Mesothelial cell of epicardium (in vitro differentiated cells): ENCODE data around the gene ZNF484. TPM values are rescaled to one million over a fixed set of nuclear protein-coding genes. Genes with fewer than 3 reads are reported as not detected.
"Not testable (repeated sequence)": the region's sequence is repeated elsewhere in the genome, so short reads cannot be mapped to it uniquely, and the experiment has no call there.

Source experiments
- DNase-seq, 2 experiments: peaks; one replicate each; pipeline ENCODE4 v3.0.0; 2021; ENCODE audit warnings: low spot score in 2 of 2; ENCODE audit not compliant: unreplicated experiment in 2 of 2
- H3K27ac Mint-ChIP-seq: 2 replicates; pipeline ENCODE4 v1.8.0; 2021; ENCODE audit warnings: mixed read lengths
- H3K27me3 Mint-ChIP-seq: 2 replicates; pipeline ENCODE4 v1.8.0; 2021; ENCODE audit warnings: low read depth, mixed read lengths
- H3K36me3 Mint-ChIP-seq: 2 replicates; pipeline ENCODE4 v1.8.0; 2021; ENCODE audit warnings: mixed read lengths
- H3K4me1 Mint-ChIP-seq: 2 replicates; pipeline ENCODE4 v1.8.0; 2021; ENCODE audit warnings: mixed read lengths
- H3K4me3 Mint-ChIP-seq: 2 replicates; pipeline ENCODE4 v1.8.0; 2021; ENCODE audit warnings: mild to moderate bottlenecking, moderate library complexity, mixed read lengths
- H3K9me3 Mint-ChIP-seq: 2 replicates; pipeline ENCODE4 v1.8.0; 2021; ENCODE audit warnings: mixed read lengths
- CTCF ChIP-seq: fragments of 200-600 bp; sonication (generic); IDR thresholded peaks from one replicate; pipeline ENCODE4 v1.5.0; 2021; ENCODE audit warnings: antibody characterized with exemption; ENCODE audit not compliant: unreplicated experiment
- total RNA-seq: library from RNA; stranded (reverse); gene quantifications from 3 replicates; pipeline ENCODE4 v1.2.1, GENCODE V29; 2021

The ZNF484 gene
- total RNA-seq, 1 donor from 2014 or later, result 14.2 TPM

DNA sequence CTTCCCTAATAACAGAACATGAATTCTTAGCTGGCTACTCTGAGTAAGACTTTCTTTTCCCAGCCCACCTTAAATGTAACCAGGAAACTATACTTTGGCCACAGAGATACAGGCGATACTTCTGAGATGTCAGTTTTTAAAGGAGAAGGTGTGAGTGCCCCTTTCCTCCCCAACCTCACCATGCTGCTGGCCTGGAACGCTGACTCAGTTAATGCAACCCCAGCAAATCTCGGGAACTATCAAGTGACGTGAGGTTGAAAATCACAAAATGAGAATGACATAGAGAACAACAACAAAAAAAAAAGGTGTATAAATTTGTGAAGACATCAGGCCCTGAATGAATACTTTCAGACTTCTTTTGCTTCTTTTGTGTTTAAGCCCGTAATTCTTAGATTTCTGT lies 13.7 kb downstream of the ZNF484 start:
- Mint-ChIP-seq H3K4me1 (no peaks in the 10 kb centered on the region), H3K36me3 (peaks cover 51% of the 10 kb centered on the region), H3K27ac (no peak overlapping the region), H3K27me3 (no peaks in the 10 kb centered on the region), H3K4me3 (no peak overlapping the region), H3K9me3 (peaks cover 16% of the 10 kb centered on the region)
- no peak for DNase-seq
- no peak for TF ChIP-seq CTCF

- Mint-ChIP-seq H3K4me3 (no peak overlapping the region), H3K9me3 (peaks cover 11% of the 10 kb centered on the region), H3K27me3 (no peaks in the 10 kb centered on the region), H3K4me1 (no peaks in the 10 kb centered on the region), H3K27ac (no peak overlapping the region), H3K36me3 (peaks cover 44% of the 10 kb centered on the region)
- TF ChIP-seq CTCF, result no peak
- DNase-seq, result no peak
These were observed 17.0 kb downstream of the ZNF484 start for GRCh38 chr9:92860867-92861266.

GRCh38 chr9:92857236-92857635 lies 20.6 kb downstream of the ZNF484 start:
- peaks cover 8% of the 10 kb centered on the region for H3K9me3 Mint-ChIP-seq
- H3K4me3 Mint-ChIP-seq, result no peak overlapping the region
- H3K4me1 Mint-ChIP-seq, result no peaks in the 10 kb centered on the region
- DNase-seq, result no peak
- no peak overlapping the region for H3K27ac Mint-ChIP-seq
- no peaks in the 10 kb centered on the region for H3K27me3 Mint-ChIP-seq
- no peak for TF ChIP-seq CTCF
- peaks cover 62% of the 10 kb centered on the region for H3K36me3 Mint-ChIP-seq

DNA sequence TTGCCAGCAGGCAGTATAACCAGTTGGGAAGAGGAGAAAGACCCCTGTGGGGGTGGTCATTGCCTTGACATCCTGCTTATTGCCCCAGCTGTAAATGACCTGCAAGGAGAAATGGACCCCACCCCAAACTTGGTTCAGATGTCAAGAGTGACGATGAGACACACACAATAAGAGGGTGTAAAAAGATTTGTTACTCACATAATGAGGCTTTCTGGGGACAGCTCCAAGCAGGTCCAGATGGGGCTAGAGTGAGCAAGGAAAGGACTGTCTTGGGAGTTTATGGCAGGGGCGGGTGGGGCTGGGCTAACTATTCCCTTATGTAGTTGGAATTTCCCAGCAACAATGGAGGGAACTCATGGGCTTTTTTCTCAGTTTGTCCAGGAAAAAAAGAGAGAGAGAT lies 24.1 kb downstream of the ZNF484 start:
- Mint-ChIP-seq H3K36me3 (peaks cover 68% of the 10 kb centered on the region), H3K9me3 (peaks cover 7% of the 10 kb centered on the region), H3K27me3 (no peaks in the 10 kb centered on the region), H3K27ac (no peak overlapping the region), H3K4me3 (no peak overlapping the region), H3K4me1 (no peaks in the 10 kb centered on the region)
- no peak for DNase-seq
- no peak for TF ChIP-seq CTCF

DNA sequence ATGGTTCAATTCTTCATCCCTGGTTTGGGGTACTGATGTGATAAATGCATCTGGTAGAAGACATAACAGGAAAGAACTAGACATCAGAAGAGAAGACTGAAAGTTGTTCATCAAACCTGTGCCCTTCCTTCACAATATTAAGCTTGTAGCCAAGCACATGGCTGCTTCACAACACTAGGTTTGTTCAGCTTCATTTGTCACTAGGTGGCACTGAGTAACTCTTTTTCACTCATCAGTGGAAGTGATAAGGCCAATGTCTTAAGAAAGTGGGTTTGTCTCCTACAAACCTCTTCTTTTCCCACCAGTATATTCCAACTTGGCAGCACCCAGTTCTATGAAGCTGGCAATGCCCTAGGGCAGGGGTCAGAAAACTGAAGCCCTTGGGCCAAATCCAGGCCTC lies 26.9 kb downstream of the ZNF484 start:
- no peak for DNase-seq
- Mint-ChIP-seq H3K4me1 (no peaks in the 10 kb centered on the region), H3K4me3 (no peak overlapping the region), H3K36me3 (peaks cover 84% of the 10 kb centered on the region), H3K9me3 (peaks cover 33% of the 10 kb centered on the region), H3K27ac (no peak overlapping the region), H3K27me3 (no peaks in the 10 kb centered on the region)
- TF ChIP-seq CTCF, result no peak

DNA sequence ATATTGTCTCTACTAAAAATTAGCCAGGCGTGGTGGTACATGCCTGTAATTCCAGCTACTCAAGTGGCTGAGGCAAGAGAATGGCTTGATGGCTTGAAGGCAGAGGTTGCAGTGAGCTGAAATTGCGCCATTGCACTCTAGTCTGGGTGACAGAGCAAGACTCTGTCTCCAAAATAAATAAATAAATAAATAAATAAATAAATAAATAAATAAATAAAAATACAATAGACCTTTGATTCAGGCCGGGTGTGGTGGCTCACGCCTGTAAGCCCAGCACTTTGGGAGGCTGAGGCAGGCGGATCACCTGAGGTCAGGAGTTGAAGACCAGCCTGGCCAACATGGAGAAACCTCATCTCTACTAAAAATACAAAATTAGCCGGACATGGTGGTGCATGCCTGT lies 29.1 kb downstream of the ZNF484 start:
- DNase-seq, result not testable (repeated sequence)
- peaks cover 51% of the 10 kb centered on the region for H3K9me3 Mint-ChIP-seq

More for the DNA sequence above, 29.1 kb downstream of the ZNF484 start:
- not testable (repeated sequence) for H3K27ac Mint-ChIP-seq, H3K27me3 Mint-ChIP-seq, H3K4me1 Mint-ChIP-seq, H3K4me3 Mint-ChIP-seq
- H3K36me3 Mint-ChIP-seq, result peaks cover 91% of the 10 kb centered on the region
